Natural killer cell (primary cell): Measurements from ENCODE around the gene CERCAM. TPM values are rescaled to one million over a fixed set of nuclear protein-coding genes. Genes with fewer than 3 reads are reported as not detected.

Experiments used
- ATAC-seq, 3 donors: fragments of 150-1000 bp in 2 of 3; fragments of 200-7000 bp in 1 of 3; cut with Tn5 transposase; 1 replicate in 1 of 3; 2 replicates in 2 of 3; pipeline ENCODE4 v1.10.0; 2021; ENCODE audit warnings: mild to moderate bottlenecking in 2 of 3, moderate library complexity in 2 of 3
- DNase-seq, 2 donors: peaks; one replicate each; pipeline versions ENCODE4 v3.0.0 to v3.0.0-alpha.2; 2013 to 2021; ENCODE audit warnings: mixed read lengths in 1 of 2
- H3K27ac ChIP-seq: one replicate; pipeline ENCODE4 v1.5.1; 2013; ENCODE audit warnings: mild to moderate bottlenecking, low read length
- H3K27me3 ChIP-seq: one replicate; pipeline ENCODE4 v1.6.1; 2013; ENCODE audit warnings: low read length; ENCODE audit not compliant: control insufficient read depth, insufficient read depth
- H3K36me3 ChIP-seq: one replicate; pipeline ENCODE4 v1.6.1; 2013; ENCODE audit warnings: low read length; ENCODE audit not compliant: control insufficient read depth, insufficient read depth
- H3K4me1 ChIP-seq: one replicate; pipeline ENCODE4 v1.6.1; 2013; ENCODE audit warnings: low read length; ENCODE audit not compliant: control insufficient read depth, insufficient read depth
- H3K4me3 ChIP-seq: one replicate; pipeline ENCODE4 v1.5.1; 2013; ENCODE audit warnings: low read length
- H3K9me3 ChIP-seq: one replicate; pipeline ENCODE4 v1.6.1; 2013; ENCODE audit warnings: low read length; ENCODE audit not compliant: control insufficient read depth, insufficient read depth
- H3K27ac Mint-ChIP-seq, 2 donors: one replicate each; pipeline ENCODE4 v1.8.0; 2022; ENCODE audit warnings: mild to moderate bottlenecking in 2 of 2, mixed read lengths in 2 of 2, moderate library complexity in 1 of 2
- H3K27me3 Mint-ChIP-seq, 2 donors: one replicate each; pipeline ENCODE4 v1.8.0; 2022; ENCODE audit warnings: low read depth in 2 of 2, mixed read lengths in 2 of 2
- H3K36me3 Mint-ChIP-seq: one replicate; pipeline ENCODE4 v1.8.0; 2022; ENCODE audit warnings: mixed read lengths
- H3K4me1 Mint-ChIP-seq, 2 donors: one replicate each; pipeline ENCODE4 v1.8.0; 2022; ENCODE audit warnings: mixed read lengths in 2 of 2
- H3K4me3 Mint-ChIP-seq: one replicate; pipeline ENCODE4 v1.8.0; 2022; ENCODE audit warnings: mild to moderate bottlenecking, moderate library complexity, mixed read lengths
- H3K9me3 Mint-ChIP-seq, 2 donors: one replicate each; pipeline ENCODE4 v1.8.0; 2022; ENCODE audit warnings: mixed read lengths in 2 of 2
- WGBS: methylation state at CpG from one replicate; pipeline ENCODE4 v1.1.7; 2013; ENCODE audit warnings: missing lambda C conversion rate; ENCODE audit not compliant: insufficient coverage; 5-methylcytosine and 5-hydroxymethylcytosine counted together
- intact Hi-C: fragments of 100-400 bp; cut with micrococcal nuclease; formaldehyde crosslinking; loops from one replicate; pipeline ENCODE4 v1.14.2; 2022
- total RNA-seq, 4 donors: library from RNA; stranded (reverse); fragments of 120-200 nt in 1 of 4; gene quantifications; one replicate each; pipeline versions ENCODE4 v1.2.3 to v1.2.4, GENCODE V29; 2013 to 2022
- TF ChIP-seq, protein P1 (sequence below): fragments of 200-600 bp; IDR thresholded peaks from one replicate; pipeline ENCODE4 v1.8.0; 2022; ENCODE audit warnings: antibody characterized with exemption

CERCAM gene
- total RNA-seq, 3 donors from 2014 or later (not counting 1 experiment from before 2014, with no cell fraction given) = 11.5 to 29.6 (median 24.2) TPM

DNA sequence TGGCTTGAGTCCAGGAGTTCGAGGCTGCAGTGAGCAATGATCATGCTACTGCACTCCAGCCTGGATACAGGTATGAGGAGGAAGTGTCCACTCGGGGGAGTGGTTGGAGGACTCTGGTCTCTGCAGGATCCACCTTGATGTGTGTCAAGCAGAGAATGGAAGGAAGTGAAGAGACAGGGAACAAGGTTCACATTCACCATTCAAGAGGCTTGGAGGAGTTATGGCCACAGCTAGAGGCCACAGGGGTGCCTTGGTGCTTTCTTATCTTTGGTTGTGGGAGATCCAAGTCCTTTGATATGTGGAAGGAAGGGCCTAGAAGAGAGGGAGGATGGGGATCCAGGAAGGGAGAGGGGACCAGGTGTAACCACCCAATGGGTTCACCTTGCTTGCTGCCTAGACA, 5.4 kb upstream of the CERCAM start:
- intact Hi-C loops = no loop called here
- no peak overlapping the region for H3K4me3 Mint-ChIP-seq
- TF ChIP-seq, protein P1, sequence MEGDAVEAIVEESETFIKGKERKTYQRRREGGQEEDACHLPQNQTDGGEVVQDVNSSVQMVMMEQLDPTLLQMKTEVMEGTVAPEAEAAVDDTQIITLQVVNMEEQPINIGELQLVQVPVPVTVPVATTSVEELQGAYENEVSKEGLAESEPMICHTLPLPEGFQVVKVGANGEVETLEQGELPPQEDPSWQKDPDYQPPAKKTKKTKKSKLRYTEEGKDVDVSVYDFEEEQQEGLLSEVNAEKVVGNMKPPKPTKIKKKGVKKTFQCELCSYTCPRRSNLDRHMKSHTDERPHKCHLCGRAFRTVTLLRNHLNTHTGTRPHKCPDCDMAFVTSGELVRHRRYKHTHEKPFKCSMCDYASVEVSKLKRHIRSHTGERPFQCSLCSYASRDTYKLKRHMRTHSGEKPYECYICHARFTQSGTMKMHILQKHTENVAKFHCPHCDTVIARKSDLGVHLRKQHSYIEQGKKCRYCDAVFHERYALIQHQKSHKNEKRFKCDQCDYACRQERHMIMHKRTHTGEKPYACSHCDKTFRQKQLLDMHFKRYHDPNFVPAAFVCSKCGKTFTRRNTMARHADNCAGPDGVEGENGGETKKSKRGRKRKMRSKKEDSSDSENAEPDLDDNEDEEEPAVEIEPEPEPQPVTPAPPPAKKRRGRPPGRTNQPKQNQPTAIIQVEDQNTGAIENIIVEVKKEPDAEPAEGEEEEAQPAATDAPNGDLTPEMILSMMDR = no peak

DNA sequence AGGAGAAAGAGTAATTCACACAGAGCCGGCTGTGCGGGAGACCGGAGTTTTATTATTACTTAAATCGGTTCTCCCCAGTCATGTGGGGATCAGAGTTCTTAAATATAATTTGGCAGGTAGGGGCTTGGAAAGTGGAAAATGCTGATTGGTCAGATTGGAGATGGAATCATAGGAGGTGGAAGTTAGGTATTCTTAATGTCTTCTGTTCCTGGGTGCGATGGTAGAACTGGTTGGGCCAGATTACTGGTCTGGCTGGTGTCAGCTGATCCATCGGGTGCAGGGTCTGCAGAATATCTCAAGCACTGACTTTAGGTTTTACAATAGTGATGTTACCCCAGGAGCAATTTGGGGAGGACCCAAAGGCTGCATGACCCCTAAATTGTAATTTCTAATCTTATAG, 4.6 kb upstream of the CERCAM start:
- Mint-ChIP-seq H3K4me3 (no peak overlapping the region), H3K4me1 (peaks cover 0 to 22% of the 10 kb centered on the region in 2 donors), H3K27ac (peak overlapping the region in 1 of 2 donors; percentile 3), H3K36me3 (no peaks in the 10 kb centered on the region), H3K9me3 (no peaks in the 10 kb centered on the region), H3K27me3 (peaks cover 27 to 30% of the 10 kb centered on the region in 2 donors)
- Histone ChIP-seq H3K36me3 (no peaks in the 10 kb centered on the region), H3K27ac (no peak overlapping the region), H3K27me3 (peaks cover 12% of the 10 kb centered on the region), H3K4me3 (no peak overlapping the region), H3K4me1 (peaks cover 15% of the 10 kb centered on the region), H3K9me3 (no peaks in the 10 kb centered on the region)
- intact Hi-C loops = no loop called here
- DNase-seq (no peak), ATAC-seq (no peak)
- TF ChIP-seq, protein P1 = no peak
- 70% methylated on average over 6 of the region's 6 CpGs for WGBS

More for the DNA sequence above, 5.4 kb upstream of the CERCAM start:
- H3K27me3 Mint-ChIP-seq = peaks cover 27 to 30% of the 10 kb centered on the region in 2 donors
- DNase-seq (no peak), ATAC-seq (no peak)
- peak overlapping the region in 1 of 2 donors; percentile 3 for H3K27ac Mint-ChIP-seq
- Histone ChIP-seq H3K36me3 (no peaks in the 10 kb centered on the region), H3K4me1 (peaks cover 12% of the 10 kb centered on the region), H3K4me3 (no peak overlapping the region), H3K27me3 (peaks cover 12% of the 10 kb centered on the region), H3K27ac (no peak overlapping the region), H3K9me3 (no peaks in the 10 kb centered on the region)
- H3K4me1 Mint-ChIP-seq = peaks cover 0 to 20% of the 10 kb centered on the region in 2 donors
- no peaks in the 10 kb centered on the region for H3K36me3 Mint-ChIP-seq
- 81% methylated on average over 2 of the region's 2 CpGs for WGBS
- no peaks in the 10 kb centered on the region for H3K9me3 Mint-ChIP-seq

DNA sequence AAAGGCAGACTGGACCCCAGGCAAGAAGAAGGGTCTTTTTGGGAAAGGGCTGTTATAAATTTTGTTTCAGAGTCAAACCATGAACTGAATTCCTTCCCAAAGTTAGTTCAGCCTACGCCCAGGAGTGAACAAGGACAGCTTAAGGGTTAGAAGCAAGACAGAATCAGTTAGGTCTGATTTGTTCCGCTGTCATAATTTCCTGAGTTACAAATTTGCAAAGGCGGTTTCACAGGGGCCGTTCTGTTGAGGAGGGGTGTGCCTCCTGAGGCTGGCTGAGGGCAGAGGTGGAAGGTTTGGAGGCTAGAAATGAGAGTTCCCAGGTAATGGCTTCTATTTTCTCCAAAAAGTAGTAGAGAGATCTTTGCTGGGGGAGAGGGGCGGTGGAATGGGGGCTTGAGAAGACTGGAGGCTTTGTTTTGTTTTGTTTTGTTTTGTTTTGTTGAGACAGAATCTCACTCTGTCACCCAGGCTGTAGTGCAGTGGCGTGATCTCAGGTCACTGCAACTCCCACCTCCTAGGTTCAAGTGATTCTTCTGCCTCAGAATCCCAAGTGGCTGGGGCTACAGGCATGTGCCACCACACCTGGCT, 4.1 kb upstream of the CERCAM start:
- Histone ChIP-seq H3K4me3 (no peak overlapping the region), H3K36me3 (no peaks in the 10 kb centered on the region), H3K4me1 (peaks cover 20% of the 10 kb centered on the region), H3K27me3 (peaks cover 12% of the 10 kb centered on the region), H3K9me3 (no peaks in the 10 kb centered on the region), H3K27ac (no peak overlapping the region)
- no peak overlapping the region for H3K27ac Mint-ChIP-seq
- no peak overlapping the region for H3K4me3 Mint-ChIP-seq
- TF ChIP-seq, protein P1 = no peak
- WGBS = 40% methylated on average over 6 of the region's 6 CpGs
- no peaks in the 10 kb centered on the region for H3K9me3 Mint-ChIP-seq
- intact Hi-C loops = no loop called here
- H3K36me3 Mint-ChIP-seq = no peaks in the 10 kb centered on the region
- H3K4me1 Mint-ChIP-seq = peaks cover 0 to 27% of the 10 kb centered on the region in 2 donors
- DNase-seq (no peak), ATAC-seq (no peak)
- H3K27me3 Mint-ChIP-seq = peaks cover 22 to 25% of the 10 kb centered on the region in 2 donors
